GM21381 (cell line): Measurements from ENCODE around the gene FAT2.

Experiments
- ATAC-seq: cut with Tn5 transposase; IDR thresholded peaks from one replicate; pipeline ENCODE4 v1.9.1; 2021; ENCODE audit warnings: mild to moderate bottlenecking, moderate library complexity; ENCODE audit not compliant: unreplicated experiment

Gene FAT2

GRCh38 chr5:151556806-151557205, 34.3 kb downstream of the FAT2 start:
- no peak for ATAC-seq

- ATAC-seq = no peak
These were observed 35.2 kb downstream of the FAT2 start for GRCh38 chr5:151555760-151556576.

DNA sequence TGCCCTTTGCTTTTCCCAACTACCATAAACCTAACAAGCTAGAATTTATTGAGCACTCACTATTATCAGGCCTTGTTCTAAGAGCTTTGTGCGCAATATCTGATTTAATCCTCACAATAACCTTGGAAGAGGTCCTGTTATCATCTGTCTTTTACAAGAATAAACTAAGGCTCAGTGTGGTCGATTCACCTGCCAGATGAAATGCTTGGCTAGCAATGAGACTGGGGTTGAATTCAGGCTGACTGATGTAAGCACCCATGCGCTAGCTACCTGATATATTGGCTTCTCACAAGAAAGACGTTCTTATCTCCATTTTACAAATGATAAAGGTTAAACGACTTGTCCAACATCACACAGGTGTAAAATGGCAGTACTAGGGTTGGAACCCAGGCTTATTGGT, 37.4 kb downstream of the FAT2 start:
- ATAC-seq = no peak

DNA sequence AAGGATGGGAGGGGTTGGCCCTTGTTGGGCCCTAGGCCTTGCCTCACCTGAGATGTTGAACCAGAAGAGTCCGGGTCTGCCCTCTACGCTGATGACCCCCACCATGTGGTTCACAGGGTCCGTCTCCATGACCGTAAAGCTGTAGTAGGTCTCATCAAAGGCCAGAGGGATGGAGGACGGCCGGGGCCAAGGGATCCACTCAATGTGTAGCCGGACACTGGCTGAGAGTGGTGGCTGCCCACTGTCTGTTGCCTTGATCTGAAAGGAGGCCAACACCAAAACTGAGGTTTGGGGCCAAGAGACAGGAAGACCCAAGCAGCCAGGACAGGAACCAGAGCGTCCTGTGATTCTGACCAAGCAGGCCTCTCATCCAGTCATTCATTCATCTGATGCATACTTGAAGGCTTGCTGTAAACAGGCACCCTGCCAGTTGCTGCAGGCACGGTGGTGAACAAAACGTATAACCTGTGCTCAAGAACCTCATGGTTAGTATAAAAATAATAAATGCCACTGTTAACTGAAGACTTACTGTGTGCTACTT, 37.9 kb downstream of the FAT2 start:
- ATAC-seq = no peak

DNA sequence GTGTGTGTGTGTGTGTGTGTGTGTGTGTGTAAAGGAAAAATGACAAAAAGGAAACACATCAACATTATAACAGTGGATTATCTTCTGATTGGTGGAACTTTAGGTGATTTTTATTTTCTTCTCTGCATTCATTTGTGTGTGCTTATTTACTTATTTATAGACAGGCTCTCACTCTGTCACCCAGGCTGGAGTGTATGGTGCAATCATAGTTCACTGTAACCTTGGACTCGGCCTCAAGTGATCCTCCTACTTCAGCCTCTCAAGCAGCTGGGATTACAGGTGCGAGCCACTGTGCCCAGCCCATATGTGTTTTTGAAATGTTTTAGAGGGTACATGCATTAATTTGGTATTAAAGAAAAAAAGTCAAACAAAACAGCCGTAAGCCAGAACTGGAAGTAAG, 39.1 kb downstream of the FAT2 start:
- no peak for ATAC-seq

GRCh38 chr5:151550146-151550545, 41.0 kb downstream of the FAT2 start:
- no peak for ATAC-seq

- no peak for ATAC-seq
These were observed 41.4 kb downstream of the FAT2 start for GRCh38 chr5:151549713-151550112.

- no peak for ATAC-seq
These were observed 43.8 kb downstream of the FAT2 start for GRCh38 chr5:151547364-151547763.

DNA sequence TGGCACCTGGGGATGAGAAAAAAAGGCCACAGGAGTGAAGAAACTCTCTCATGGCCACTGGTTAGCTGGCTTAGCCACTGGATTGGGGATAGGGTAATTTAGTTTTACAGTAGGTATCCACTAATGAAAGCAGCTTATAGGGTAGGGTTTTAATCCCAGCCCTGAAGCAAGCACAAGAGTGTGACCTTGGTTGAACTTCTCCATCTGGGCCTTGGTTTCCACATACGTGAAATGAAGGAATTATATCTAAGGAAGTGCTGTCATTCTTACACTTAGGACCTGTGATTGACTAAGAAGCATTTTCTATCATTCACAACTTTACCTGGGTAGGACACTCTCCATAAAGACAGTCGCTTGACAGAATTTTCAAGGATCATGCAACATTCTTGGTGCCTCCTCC, 49.6 kb downstream of the FAT2 start:
- ATAC-seq = no peak
